H9 (cell line): ENCODE data around the gene SLCO2A1. TPM values are rescaled to one million over a fixed set of nuclear protein-coding genes. Genes with fewer than 3 reads are reported as not detected.

ENCODE experiments used
- DNase-seq: peaks from one replicate; pipeline ENCODE4 v3.0.0-alpha.2; 2017
- H2AFZ ChIP-seq: one replicate; pipeline ENCODE4 v1.6.1; 2013; ENCODE audit warnings: mild to moderate bottlenecking, low read length, control low read depth, moderate library complexity
- H2AK5ac ChIP-seq: 2 replicates; pipeline ENCODE4 v1.6.1; 2013; ENCODE audit warnings: low read length, control low read depth, mixed read lengths; ENCODE audit not compliant: insufficient read length
- H2BK120ac ChIP-seq: one replicate; pipeline ENCODE4 v1.6.1; 2013; ENCODE audit warnings: low read depth, mild to moderate bottlenecking, low read length, control low read depth, inconsistent platforms; ENCODE audit not compliant: poor library complexity, severe bottlenecking
- H2BK12ac ChIP-seq: 2 replicates; pipeline ENCODE4 v1.6.1; 2013; ENCODE audit warnings: low read length, control low read depth, mixed read lengths, low read depth; ENCODE audit not compliant: insufficient read length
- H2BK15ac ChIP-seq: 2 replicates; pipeline ENCODE4 v1.6.1; 2013; ENCODE audit warnings: low read depth, low read length, control low read depth
- H2BK20ac ChIP-seq: one replicate; pipeline ENCODE4 v1.6.1; 2013; ENCODE audit warnings: low read depth, mild to moderate bottlenecking, low read length, control low read depth, inconsistent platforms; ENCODE audit not compliant: poor library complexity, severe bottlenecking
- H2BK5ac ChIP-seq: 2 replicates; pipeline ENCODE4 v1.6.1; 2013; ENCODE audit warnings: low read length, control low read depth, mixed read lengths; ENCODE audit not compliant: insufficient read length
- H3K14ac ChIP-seq: 2 replicates; pipeline ENCODE4 v1.6.1; 2013; ENCODE audit warnings: low read length, control low read depth; ENCODE audit not compliant: insufficient read depth
- H3K18ac ChIP-seq: 2 replicates; pipeline ENCODE4 v1.6.1; 2013; ENCODE audit warnings: low read depth, mild to moderate bottlenecking, mixed read lengths, low read length, control low read depth; ENCODE audit not compliant: insufficient read length
- H3K23ac ChIP-seq: 2 replicates; pipeline ENCODE4 v1.6.1; 2013; ENCODE audit warnings: low read length, control low read depth, mixed read lengths, low read depth; ENCODE audit not compliant: insufficient read length
- H3K23me2 ChIP-seq: 2 replicates; pipeline ENCODE4 v1.6.1; 2013; ENCODE audit warnings: low read depth, mild to moderate bottlenecking, mixed read lengths, low read length, control low read depth; ENCODE audit not compliant: insufficient read length, poor library complexity, severe bottlenecking
- H3K27ac ChIP-seq: 2 replicates; pipeline ENCODE4 v1.5.1; 2013; ENCODE audit warnings: low read length, control low read depth, mixed read lengths, low read depth; ENCODE audit not compliant: insufficient read length
- H3K27me3 ChIP-seq: 2 replicates; pipeline ENCODE4 v1.6.1; 2013; ENCODE audit warnings: low read length, control low read depth, inconsistent platforms; ENCODE audit not compliant: insufficient read depth
- H3K4ac ChIP-seq: 2 replicates; pipeline ENCODE4 v1.6.1; 2013; ENCODE audit warnings: low read depth, mild to moderate bottlenecking, control low read depth, inconsistent platforms, low read length, moderate library complexity
- H3K4me1 ChIP-seq: 2 replicates; pipeline ENCODE4 v1.6.1; 2013; ENCODE audit warnings: low read length, control low read depth, inconsistent platforms; ENCODE audit not compliant: insufficient read depth
- H3K4me2 ChIP-seq: 2 replicates; pipeline ENCODE4 v1.6.1; 2013; ENCODE audit warnings: low read length, control low read depth, mixed read lengths; ENCODE audit not compliant: insufficient read length, insufficient read depth
- H3K56ac ChIP-seq: 2 replicates; pipeline ENCODE4 v1.6.1; 2013; ENCODE audit warnings: low read depth, mild to moderate bottlenecking, mixed read lengths, low read length, control low read depth; ENCODE audit not compliant: insufficient read length
- H3K79me1 ChIP-seq: 2 replicates; pipeline ENCODE4 v1.6.1; 2013; ENCODE audit warnings: low read depth, mild to moderate bottlenecking, moderate library complexity, low read length, control low read depth, inconsistent platforms; ENCODE audit not compliant: insufficient read depth, poor library complexity, severe bottlenecking
- H3K79me2 ChIP-seq: 2 replicates; pipeline ENCODE4 v1.6.1; 2013; ENCODE audit warnings: low read length, control low read depth, inconsistent platforms; ENCODE audit not compliant: insufficient read depth
- H3K9ac ChIP-seq: 2 replicates; pipeline ENCODE4 v1.6.1; 2013; ENCODE audit warnings: low read length, control low read depth, mixed read lengths; ENCODE audit not compliant: insufficient read length; ENCODE audit errors: extremely low read depth
- H3K9me3 ChIP-seq: one replicate; pipeline ENCODE4 v1.6.1; 2013; ENCODE audit warnings: low read depth, low read length, inconsistent platforms; ENCODE audit not compliant: control insufficient read depth
- H3T11ph ChIP-seq: one replicate; pipeline ENCODE4 v1.6.1; 2013; ENCODE audit warnings: mild to moderate bottlenecking, low read length, control low read depth, inconsistent platforms
- H4K20me1 ChIP-seq: one replicate; pipeline ENCODE4 v1.6.1; 2013; ENCODE audit not compliant: control insufficient read depth, insufficient read length, insufficient read depth
- H4K5ac ChIP-seq: 2 replicates; pipeline ENCODE4 v1.6.1; 2013; ENCODE audit warnings: low read depth, mild to moderate bottlenecking, mixed read lengths, low read length, control low read depth; ENCODE audit not compliant: insufficient read length
- H4K8ac ChIP-seq: replicated peaks from 2 replicates; pipeline ENCODE4 v1.6.1; 2013; ENCODE audit warnings: low read length, control low read depth, mixed read lengths, low read depth; ENCODE audit not compliant: insufficient read length
- H4K91ac ChIP-seq: 2 replicates; pipeline ENCODE4 v1.6.1; 2013; ENCODE audit warnings: low read depth, mild to moderate bottlenecking, moderate library complexity, mixed read lengths, low read length, control low read depth; ENCODE audit not compliant: insufficient read length
- H3K27ac Mint-ChIP-seq, 3 experiments: 2 replicates in 2 of 3; 3 replicates in 1 of 3; pipeline ENCODE4 v1.8.0; 2020 to 2021; ENCODE audit warnings: mixed read lengths in 3 of 3, mild to moderate bottlenecking in 1 of 3, moderate library complexity in 1 of 3
- H3K27me3 Mint-ChIP-seq: 2 replicates; pipeline ENCODE4 v1.8.0; 2021; ENCODE audit warnings: low read depth, mild to moderate bottlenecking, moderate library complexity, mixed read lengths
- H3K36me3 Mint-ChIP-seq, 3 experiments: 2 replicates in 2 of 3; 3 replicates in 1 of 3; pipeline ENCODE4 v1.8.0; 2020 to 2021; ENCODE audit warnings: low read depth in 3 of 3, mixed read lengths in 3 of 3; ENCODE audit not compliant: insufficient read depth in 1 of 3
- H3K4me1 Mint-ChIP-seq, 2 experiments: 2 replicates each; pipeline ENCODE4 v1.8.0; 2020; ENCODE audit warnings: mixed read lengths in 2 of 2
- H3K4me3 Mint-ChIP-seq, 2 experiments: 2 replicates in 1 of 2; 3 replicates in 1 of 2; pipeline ENCODE4 v1.8.0; 2020 to 2021; ENCODE audit warnings: mild to moderate bottlenecking in 2 of 2, mixed read lengths in 2 of 2, moderate library complexity in 1 of 2
- H3K9me3 Mint-ChIP-seq, 2 experiments: 2 replicates in 1 of 2; 3 replicates in 1 of 2; pipeline ENCODE4 v1.8.0; 2020; ENCODE audit warnings: mild to moderate bottlenecking in 2 of 2, mixed read lengths in 2 of 2, moderate library complexity in 1 of 2
- WGBS: extraction: QIAGEN DNeasy Blood & Tissue Kit; methylation state at CpG from one replicate; pipeline ENCODE4 v1.1.7; 2013; ENCODE audit warnings: missing lambda C conversion rate, low lambda C conversion rate, mixed read lengths; ENCODE audit not compliant: insufficient read length; ENCODE audit errors: extremely low coverage; 5-methylcytosine and 5-hydroxymethylcytosine counted together
- total RNA-seq: library from RNA; stranded (reverse); gene quantifications from 2 replicates; pipeline ENCODE4 v1.2.1, GENCODE V29; 2021
- TF ChIP-seq, protein P1 (sequence below): fragments of 200-600 bp; sonication (generic); conservative IDR thresholded peaks from 3 replicates; pipeline ENCODE4 v1.8.0; 2021; ENCODE audit warnings: antibody characterized with exemption, mild to moderate bottlenecking

The SLCO2A1 gene
- total RNA-seq, 1 experiment from 2014 or later: 0.98 TPM

DNA sequence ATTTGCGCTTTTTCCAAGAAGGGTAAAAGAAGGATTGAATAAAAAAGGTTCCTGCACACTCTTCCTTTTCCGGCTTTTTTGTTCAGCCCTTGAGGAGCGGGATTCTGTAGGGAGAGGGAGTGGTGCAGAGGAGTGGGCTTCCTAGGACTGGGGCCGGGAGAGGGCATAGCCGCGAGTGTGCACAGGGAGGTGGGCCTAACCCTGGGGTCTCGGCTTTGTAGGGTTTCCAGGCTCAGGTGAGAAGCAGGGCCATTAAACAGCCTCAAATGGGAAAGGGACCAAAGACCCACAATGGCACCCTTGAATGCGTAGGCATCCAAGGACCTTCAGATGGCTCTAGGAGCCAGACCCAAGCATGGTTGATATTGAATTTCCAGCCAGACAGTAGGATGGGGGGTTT is 98.6 kb downstream of the SLCO2A1 start:
- no peak overlapping the region for H2BK120ac ChIP-seq
- TF ChIP-seq, protein P1, sequence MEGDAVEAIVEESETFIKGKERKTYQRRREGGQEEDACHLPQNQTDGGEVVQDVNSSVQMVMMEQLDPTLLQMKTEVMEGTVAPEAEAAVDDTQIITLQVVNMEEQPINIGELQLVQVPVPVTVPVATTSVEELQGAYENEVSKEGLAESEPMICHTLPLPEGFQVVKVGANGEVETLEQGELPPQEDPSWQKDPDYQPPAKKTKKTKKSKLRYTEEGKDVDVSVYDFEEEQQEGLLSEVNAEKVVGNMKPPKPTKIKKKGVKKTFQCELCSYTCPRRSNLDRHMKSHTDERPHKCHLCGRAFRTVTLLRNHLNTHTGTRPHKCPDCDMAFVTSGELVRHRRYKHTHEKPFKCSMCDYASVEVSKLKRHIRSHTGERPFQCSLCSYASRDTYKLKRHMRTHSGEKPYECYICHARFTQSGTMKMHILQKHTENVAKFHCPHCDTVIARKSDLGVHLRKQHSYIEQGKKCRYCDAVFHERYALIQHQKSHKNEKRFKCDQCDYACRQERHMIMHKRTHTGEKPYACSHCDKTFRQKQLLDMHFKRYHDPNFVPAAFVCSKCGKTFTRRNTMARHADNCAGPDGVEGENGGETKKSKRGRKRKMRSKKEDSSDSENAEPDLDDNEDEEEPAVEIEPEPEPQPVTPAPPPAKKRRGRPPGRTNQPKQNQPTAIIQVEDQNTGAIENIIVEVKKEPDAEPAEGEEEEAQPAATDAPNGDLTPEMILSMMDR: no peak
- H3K14ac ChIP-seq: no peak overlapping the region
- H2AK5ac ChIP-seq: no peak overlapping the region
- no peaks in the 10 kb centered on the region for H4K20me1 ChIP-seq
- no peak overlapping the region for H2BK20ac ChIP-seq
- H3K9me3 Mint-ChIP-seq: no peaks in the 10 kb centered on the region; a peak in 1 of 5 replicates
- no peaks in the 10 kb centered on the region for H3K79me1 ChIP-seq
- no peak overlapping the region for H2BK12ac ChIP-seq
- no peak overlapping the region for H3T11ph ChIP-seq
- peaks cover 13 to 15% of the 10 kb centered on the region in 2 experiments for H3K4me1 Mint-ChIP-seq
- no peak overlapping the region for H3K23ac ChIP-seq
- H3K9me3 ChIP-seq: no peaks in the 10 kb centered on the region
- no peak overlapping the region for H3K18ac ChIP-seq
- H3K4ac ChIP-seq: no peak overlapping the region
- H3K27ac Mint-ChIP-seq: no peak overlapping the region; a peak in 1 of 7 replicates
- no CpG with 5 or more reads among the region's 8 CpGs for WGBS
- no peak overlapping the region for H3K56ac ChIP-seq
- no peak overlapping the region for H2AFZ ChIP-seq
- no peak overlapping the region for H3K4me2 ChIP-seq
- H3K4me1 ChIP-seq: no peaks in the 10 kb centered on the region
- H2BK5ac ChIP-seq: no peak overlapping the region
- no peak overlapping the region for H4K5ac ChIP-seq
- no peak overlapping the region for H2BK15ac ChIP-seq
- H3K27me3 Mint-ChIP-seq: peaks cover 31% of the 10 kb centered on the region
- no peak overlapping the region for H3K4me3 Mint-ChIP-seq
- H3K9ac ChIP-seq: no peak overlapping the region
- peaks cover 5% of the 10 kb centered on the region for H3K23me2 ChIP-seq
- no peak overlapping the region for H3K27ac ChIP-seq
- H3K36me3 Mint-ChIP-seq: no peaks in the 10 kb centered on the region; a peak in 1 of 7 replicates
- no peaks in the 10 kb centered on the region for H3K79me2 ChIP-seq
- no peaks in the 10 kb centered on the region; the same call in 1 of the 2 replicates for H3K27me3 ChIP-seq
- DNase-seq: peak; percentile 8
- no peak overlapping the region for H4K91ac ChIP-seq
- no peak overlapping the region for H4K8ac ChIP-seq
